GM18505 (cell line): ENCODE measurements around the gene CAMK2G.
"Not testable (repeated sequence)": the region's sequence is repeated elsewhere in the genome, so short reads cannot be mapped to it uniquely, and the experiment has no call there.

Experiments used
- ATAC-seq: cut with Tn5 transposase; IDR thresholded peaks from one replicate; pipeline ENCODE4 v1.9.1; 2021; ENCODE audit not compliant: unreplicated experiment
- POLR2A ChIP-seq: IDR thresholded peaks from 4 replicates; pipeline ENCODE4 v1.6.1; 2011; ENCODE audit warnings: borderline replicate concordance; ENCODE audit not compliant: insufficient read depth, insufficient read length; ENCODE audit errors: extremely low read depth

The CAMK2G gene

DNA sequence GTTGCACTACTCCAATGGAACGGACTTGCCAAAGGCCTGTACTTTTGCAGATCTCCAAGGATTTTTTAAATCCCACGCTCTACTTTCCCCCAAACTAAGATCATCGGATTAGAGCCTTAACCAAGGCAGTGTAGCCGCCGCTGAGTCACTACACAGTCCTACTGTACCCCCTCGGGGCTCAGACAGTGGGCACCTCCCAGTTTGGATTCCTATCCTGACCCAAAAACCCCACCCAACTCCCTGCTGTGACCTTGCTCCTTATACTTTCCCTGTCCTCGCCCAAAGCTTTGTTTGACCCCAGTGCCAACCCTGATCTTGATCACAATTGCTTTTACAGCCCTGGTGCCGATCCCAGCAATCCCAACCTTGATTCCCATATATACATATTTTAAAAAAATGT, 19.1 kb upstream of the CAMK2G start:
- no peak for ATAC-seq
- no peak for TF ChIP-seq POLR2A

GRCh38 chr10:73892310-73893030, 18.1 kb upstream of the CAMK2G start:
- ATAC-seq: no peak
- no peak for TF ChIP-seq POLR2A

DNA sequence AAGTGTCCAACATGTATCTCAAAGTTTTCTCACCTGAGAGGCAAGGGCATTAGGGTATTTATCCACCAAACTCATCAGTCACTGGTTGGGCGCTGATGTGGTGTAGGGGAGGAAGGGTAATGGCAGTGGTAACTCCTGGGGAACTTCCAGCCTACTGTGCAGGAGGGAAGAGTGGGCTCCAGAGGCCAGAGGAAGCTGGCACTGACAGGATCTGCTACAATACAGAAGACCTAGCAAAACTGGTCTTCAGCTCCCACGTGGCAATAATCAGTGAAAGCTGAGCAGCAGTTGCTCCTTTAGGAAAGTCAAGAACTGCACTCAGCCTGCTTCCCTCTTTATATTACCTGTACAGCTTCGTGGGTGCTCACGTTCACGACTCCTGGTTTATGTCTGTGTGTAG, 17.2 kb upstream of the CAMK2G start:
- no peak for ATAC-seq
- no peak for TF ChIP-seq POLR2A

DNA sequence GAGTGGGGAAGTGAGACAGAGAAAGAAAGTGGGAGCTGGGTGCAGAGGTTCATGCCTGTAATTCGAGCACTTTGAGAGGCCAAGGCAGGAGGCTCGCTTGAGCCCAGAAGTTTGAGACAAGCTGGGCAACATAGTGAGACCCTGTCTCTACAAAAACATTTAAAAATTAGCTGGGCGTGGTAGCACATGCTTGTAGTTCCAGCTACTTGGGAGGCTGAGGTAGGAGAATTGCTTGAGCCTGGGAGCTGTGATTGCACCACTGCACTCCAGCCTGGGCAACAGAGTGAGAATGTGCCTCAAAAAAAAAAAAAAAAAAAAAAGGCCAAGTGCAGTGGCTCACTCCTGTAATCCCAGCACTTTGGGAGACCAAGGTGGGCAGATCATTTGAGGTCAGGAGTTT, 16.5 kb upstream of the CAMK2G start:
- ATAC-seq: not testable (repeated sequence)

DNA sequence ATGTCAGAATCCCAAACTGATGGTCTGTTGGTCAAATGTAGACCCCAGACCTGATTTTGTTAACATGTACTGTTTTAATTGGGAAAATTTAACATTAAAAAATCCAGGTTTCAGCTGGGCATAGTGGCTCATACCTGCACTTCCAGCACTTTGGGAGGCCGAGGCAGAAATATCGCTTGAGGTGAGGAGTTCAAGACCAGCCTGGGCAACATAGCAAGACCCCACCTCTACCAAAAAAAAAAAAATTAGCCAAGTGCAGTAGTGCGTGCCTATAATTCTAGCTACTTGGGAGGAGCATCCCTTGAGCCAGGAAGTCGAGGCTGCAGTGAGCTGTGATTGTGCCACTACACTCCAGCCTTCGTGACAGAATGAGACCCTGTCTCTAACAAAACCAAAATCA, 15.9 kb upstream of the CAMK2G start:
- ATAC-seq: no peak
- TF ChIP-seq POLR2A: no peak

- not testable (repeated sequence) for ATAC-seq
Observed at GRCh38 chr10:73889416-73889815, 15.1 kb upstream of the CAMK2G start.

DNA sequence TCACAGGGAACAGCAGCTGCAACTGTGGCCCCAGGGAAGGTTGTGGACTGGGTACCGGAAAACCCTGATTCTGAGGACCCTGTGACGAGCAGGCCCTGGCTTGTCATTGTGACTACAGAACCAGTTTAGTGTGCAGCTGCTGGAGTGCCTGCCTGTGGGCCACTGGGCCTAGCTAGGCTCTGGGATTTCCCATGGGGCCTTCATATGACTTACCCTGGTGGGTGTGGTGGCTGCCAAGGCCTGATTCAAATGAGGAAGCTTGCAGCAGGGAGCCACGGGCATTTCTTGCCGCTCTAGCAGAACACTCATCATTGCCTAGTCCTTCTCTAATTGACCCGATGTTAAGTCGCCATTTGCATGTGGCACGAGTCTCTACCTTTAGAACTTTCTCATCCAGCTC, 14.7 kb upstream of the CAMK2G start:
- ATAC-seq: no peak
- TF ChIP-seq POLR2A: no peak

- no peak for TF ChIP-seq POLR2A
- ATAC-seq: no peak
Observed at GRCh38 chr10:73888514-73888913, 14.2 kb upstream of the CAMK2G start.

GRCh38 chr10:73887294-73888039, 13.1 kb upstream of the CAMK2G start:
- TF ChIP-seq POLR2A: no peak
- no peak for ATAC-seq

- no peak for TF ChIP-seq POLR2A
- ATAC-seq: no peak
Observed at GRCh38 chr10:73886661-73887293, 12.4 kb upstream of the CAMK2G start.

DNA sequence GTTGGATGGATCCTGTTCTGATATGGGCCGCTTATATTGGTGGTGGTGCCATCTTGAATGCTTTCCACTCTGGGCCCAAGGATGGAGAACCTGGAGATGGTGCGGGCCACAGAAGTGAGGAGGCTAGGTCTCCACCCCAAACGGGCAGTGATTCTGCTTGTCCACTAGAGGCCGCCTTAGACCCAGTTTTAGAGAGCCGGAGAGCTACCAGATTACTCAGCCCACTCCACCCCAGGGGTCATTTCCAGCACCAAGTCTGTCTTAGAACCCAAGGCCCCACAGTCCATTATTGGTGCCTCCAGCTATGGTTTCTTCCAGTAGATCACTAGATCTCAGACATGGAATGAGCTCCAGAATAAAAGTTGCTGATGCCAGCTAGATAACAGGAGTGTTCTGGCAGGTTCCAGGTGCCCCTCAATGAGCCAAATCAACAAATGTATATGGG, 11.8 kb upstream of the CAMK2G start:
- peak; percentile 53 for ATAC-seq
- no peak for TF ChIP-seq POLR2A

DNA sequence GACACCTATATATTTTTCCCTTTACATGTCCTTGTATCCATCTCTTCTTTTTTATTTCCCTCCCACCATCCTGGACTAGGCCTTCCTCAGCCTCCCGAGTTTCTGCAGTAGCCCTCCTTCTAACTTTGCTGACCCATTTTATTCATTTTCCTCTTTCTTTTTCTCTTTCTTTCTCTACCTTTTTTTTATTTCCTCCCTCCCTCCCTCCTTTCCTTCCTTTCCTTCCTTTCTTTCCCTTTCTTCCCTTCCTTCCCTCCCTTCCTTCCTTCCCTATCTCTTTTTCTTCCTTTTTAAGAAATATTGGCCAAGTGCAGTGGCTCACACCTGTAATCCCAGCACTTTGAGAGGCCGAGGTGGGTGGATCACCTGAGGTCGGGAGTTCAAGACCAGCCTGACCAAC, 9.7 kb upstream of the CAMK2G start:
- no peak for TF ChIP-seq POLR2A
- ATAC-seq: no peak

- ATAC-seq: no peak
- no peak for TF ChIP-seq POLR2A
Observed at GRCh38 chr10:73881221-73881919, 7.0 kb upstream of the CAMK2G start.
